COR-L47 (cell line): ENCODE results near the gene TBX5.

ENCODE experiments used
- DNase-seq: peaks from one replicate; lab custom pipeline; 2025; lab: John Stamatoyannopoulos, UW

TBX5 gene

DNA sequence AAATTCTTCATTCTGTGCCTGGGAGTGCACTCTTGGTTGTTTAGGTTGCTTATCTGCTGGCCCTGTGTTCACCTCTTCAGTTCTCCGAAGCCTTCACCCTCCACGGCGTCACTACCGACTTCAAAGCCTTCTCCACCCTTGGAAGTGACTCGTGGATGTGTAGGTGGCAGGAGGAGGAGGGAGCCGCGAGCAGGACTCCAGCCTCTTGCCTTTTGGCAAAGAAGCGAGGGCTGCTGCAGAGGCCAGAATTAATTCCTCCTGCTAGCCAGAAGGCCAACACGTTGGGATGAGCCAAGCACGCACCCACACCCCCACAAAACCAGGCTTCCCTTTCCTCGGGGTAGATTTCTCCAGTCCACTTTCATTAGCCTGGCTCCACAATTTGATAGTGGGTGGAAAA, 86.5 kb downstream of the TBX5 start:
- DNase-seq = no peak

DNA sequence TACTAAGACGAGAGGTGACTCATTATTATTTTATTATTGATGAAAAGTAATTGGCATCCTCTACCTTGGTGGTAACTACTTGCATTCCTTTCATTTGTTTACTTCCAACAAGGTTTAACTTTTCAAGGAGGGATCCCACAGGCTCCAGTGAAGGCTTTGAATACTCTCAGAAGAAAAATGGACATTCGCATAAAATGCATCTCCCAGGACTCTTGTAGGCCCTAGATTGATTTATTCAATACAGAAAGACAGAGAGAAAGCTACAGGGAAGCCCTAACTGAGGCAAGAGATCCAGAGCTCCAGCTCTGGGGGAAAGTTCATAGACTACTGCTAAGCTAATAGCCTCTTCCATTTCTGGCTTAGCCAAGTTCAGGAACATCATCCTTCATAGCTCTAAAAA, 87.0 kb downstream of the TBX5 start:
- DNase-seq = no peak

DNA sequence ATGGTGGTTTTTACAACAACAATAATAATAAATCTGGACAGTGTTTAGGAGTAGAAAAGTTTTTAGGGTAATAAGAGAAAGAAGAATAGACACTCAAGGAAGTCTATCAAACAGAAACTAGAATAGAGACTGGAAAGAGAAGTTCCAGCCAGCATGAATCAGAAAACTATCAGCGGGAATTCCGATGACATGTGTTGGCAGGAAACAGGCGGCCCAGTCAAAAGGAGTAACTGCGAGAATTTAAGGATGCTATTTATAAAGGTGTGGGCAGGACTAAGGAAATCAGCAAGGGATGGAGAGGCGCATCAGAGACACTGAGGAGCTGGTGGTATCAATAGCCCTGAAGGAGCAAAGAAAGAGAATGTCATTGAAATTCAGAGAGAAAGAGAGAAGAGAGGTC, 89.9 kb downstream of the TBX5 start:
- DNase-seq = no peak

DNA sequence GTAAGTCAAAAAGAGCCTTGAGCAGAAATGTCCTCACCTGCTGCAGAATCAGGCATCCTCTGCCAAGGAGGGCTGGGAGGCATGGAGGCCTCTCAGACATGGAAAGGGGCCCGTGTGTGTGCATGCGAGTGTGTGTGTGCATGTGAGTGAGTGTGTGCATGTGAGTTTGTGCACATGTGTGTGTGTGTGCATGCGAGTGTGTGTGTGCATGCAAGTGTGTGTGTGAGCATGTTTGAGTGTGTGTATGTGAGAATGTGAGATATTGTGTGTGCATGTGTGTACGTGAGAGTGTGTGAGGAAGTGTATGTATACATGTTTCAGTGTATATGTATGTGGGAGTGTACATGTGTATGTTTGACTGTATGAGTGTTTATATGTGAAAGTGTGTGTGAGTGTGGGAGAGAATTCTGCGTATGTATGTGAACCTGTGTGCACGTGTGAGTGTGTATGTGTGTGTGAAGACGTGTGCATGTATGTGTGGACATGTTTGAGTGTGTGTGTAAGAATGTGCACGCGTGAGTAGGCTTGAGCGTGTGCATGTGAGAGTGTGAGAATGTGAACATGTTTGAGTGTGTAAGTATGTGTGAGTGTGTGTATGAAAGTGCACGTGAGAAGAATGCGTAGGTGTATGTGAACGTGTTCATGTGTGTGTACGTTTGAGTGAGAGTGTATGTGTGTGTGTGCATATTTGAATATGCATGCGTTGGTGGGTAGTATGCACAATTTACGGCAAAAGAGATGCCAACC, 90.8 kb downstream of the TBX5 start:
- DNase-seq = no peak

DNA sequence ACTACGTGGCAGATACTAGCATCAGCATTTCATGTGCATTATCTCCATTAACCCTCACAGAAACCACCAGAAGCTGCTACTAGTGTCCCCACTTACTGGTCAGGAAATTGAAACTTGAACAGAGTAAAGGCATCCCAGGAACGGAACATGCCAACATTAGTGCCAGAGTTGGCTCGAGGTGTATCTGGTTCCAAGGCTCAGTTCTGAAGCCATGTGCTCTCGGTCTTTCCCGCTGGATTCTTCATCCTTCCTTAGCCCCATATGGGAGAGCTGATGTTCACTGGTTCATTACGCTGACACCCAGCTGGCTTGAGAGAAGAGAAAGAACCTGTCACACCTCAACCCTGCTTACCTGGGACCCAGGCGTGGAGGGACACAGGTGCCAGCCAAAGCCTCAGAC, 91.5 kb downstream of the TBX5 start:
- no peak for DNase-seq

DNA sequence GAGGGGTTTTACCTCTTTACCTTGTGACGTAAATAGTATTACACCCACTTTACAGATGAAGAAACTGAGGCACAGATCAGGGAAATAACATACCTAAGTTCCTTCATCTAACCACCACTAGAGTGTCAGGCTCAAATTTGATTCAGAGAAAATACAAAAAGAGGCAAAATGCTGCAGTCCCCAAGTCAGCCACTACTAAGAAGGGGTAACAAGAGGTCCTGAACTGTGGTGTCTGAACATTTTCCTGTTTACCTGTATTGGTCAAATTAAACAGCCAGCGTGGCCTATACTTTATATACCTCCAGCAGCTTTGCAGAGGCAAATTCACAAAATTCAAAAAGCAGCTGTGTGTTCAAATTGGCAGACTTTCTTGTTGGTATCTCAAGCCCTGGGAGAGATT, 92.0 kb downstream of the TBX5 start:
- DNase-seq = no peak

DNA sequence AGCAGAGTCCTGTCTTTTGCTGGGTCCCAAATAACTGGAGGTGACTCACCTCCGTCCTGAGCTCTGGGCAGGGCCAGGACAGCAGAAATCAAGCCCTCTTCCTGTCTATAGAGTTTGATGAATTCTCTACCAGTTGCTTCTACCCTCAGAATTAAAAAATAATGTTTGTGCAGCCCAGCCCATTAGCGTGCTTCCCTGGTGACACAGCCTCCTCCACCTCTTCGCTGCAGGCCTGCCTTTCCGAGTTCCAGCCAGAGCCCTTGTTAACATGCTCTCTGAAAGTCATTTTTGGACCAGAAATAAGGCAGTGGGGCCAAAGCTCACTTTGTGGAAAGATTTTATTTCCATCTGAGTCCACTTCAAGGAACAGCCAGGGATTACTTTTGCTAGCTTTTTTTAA, 94.0 kb downstream of the TBX5 start:
- no peak for DNase-seq

DNA sequence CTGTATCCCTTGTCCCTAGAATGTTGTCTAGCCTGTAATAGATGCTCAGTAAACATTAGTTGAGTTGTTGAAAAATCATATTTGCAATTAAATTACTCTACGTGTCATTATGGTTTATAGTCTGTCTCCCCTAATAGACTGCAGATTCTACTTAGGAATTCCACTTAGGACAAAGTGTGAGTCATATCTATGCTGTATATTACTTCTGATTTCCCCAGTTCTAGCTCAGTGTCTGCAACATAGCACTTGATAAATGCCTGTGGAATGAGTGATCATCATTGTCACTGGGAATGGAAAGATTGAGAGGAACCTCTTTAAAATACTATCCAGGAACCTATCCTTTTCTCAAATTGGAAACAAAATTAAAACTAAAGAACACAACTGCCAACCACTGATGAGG, 99.3 kb downstream of the TBX5 start:
- no peak for DNase-seq

DNA sequence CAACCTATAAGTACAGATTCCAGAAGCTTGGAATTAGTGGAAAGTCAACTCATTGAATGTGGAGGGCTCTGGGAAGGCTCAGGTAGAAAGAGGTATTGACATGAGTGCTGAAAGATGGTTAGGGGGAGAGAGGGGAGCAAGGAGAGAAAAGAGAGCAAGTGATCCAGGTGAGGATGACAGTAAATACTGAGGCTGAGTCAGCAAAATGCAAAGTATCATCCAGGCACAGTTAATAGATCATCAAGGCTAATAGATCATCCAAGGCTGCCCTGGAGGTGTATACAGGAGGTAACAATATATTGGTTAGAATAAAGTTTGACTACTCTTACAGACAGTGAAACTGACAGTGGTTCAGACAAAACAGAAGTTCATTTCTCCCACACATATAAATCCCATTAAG, 100.5 kb downstream of the TBX5 start:
- no peak for DNase-seq
